H1 (cell line): ENCODE measurements around the gene NRXN2. TPM values are rescaled to one million over a fixed set of nuclear protein-coding genes. Genes with fewer than 3 reads are reported as not detected.
A peak's percentile ranks its signal among the peaks of the same experiment; 100 is the strongest.

Experiments
- CTCF ChIA-PET: fragments of 300-600 bp; sonication (Branson Sonifier 250); formaldehyde crosslinking; loops from one replicate; lab custom pipeline; 2021; ENCODE audit not compliant: partially characterized antibody; lab: Charles Lee
- POLR2A ChIA-PET: fragments of 300-600 bp; sonication (Branson Sonifier 250); formaldehyde crosslinking; loops from one replicate; lab custom pipeline; 2021; ENCODE audit warnings: inconsistent platforms; ENCODE audit not compliant: partially characterized antibody; lab: Charles Lee
- DNase-seq, 2 experiments: peaks; one replicate each; pipeline versions ENCODE4 v3.0.0 to v3.0.0-alpha.2; 2010 to 2022; ENCODE audit warnings: low spot score in 2 of 2, low read depth in 1 of 2, mixed read lengths in 1 of 2
- FAIRE-seq: peaks from 2 replicates; lab custom pipeline; 2011; peaks lifted over from hg19 to GRCh38; lab: Jason Lieb, UNC
- H2AFZ ChIP-seq: 2 replicates; pipeline ENCODE4 v1.8.1; 2012; ENCODE audit warnings: low read length, inconsistent platforms
- H2AK5ac ChIP-seq: 2 replicates; pipeline ENCODE4 v1.6.1; 2013; ENCODE audit warnings: low read depth, low read length
- H2BK120ac ChIP-seq: replicated peaks from 2 replicates; pipeline ENCODE3; 2013; ENCODE audit warnings: low read depth, low read length, inconsistent platforms
- H2BK12ac ChIP-seq: 2 replicates; pipeline ENCODE4 v1.6.1; 2013; ENCODE audit warnings: low read depth, low read length
- H2BK15ac ChIP-seq: 2 replicates; pipeline ENCODE4 v1.6.1; 2013; ENCODE audit warnings: low read length
- H2BK20ac ChIP-seq: 2 replicates; pipeline ENCODE4 v1.6.1; 2013; ENCODE audit warnings: low read length
- H2BK5ac ChIP-seq: 2 replicates; pipeline ENCODE4 v1.6.1; 2013; ENCODE audit warnings: low read depth, low read length
- H3K14ac ChIP-seq: 2 replicates; pipeline ENCODE4 v1.6.1; 2013; ENCODE audit warnings: inconsistent platforms; ENCODE audit not compliant: insufficient read length
- H3K18ac ChIP-seq: 2 replicates; pipeline ENCODE4 v1.6.1; 2013; ENCODE audit warnings: low read length; ENCODE audit errors: extremely low read depth
- H3K23ac ChIP-seq: 2 replicates; pipeline ENCODE4 v1.6.1; 2013; ENCODE audit warnings: inconsistent platforms; ENCODE audit not compliant: insufficient read length
- H3K23me2 ChIP-seq: 2 replicates; pipeline ENCODE4 v1.6.1; 2013; ENCODE audit warnings: low read depth, low read length
- H3K27ac ChIP-seq: 2 replicates; pipeline ENCODE4 v1.6.1; 2011; ENCODE audit warnings: low read depth, low read length, inconsistent platforms
- H3K27me3 ChIP-seq, 4 experiments: replicated peaks in 1 of 4; 1 replicate in 1 of 4; 2 replicates in 3 of 4; pipeline versions ENCODE4 v1.6.1 to v1.8.1; 2011 to 2013; ENCODE audit warnings: low read length in 3 of 4, mild to moderate bottlenecking in 3 of 4, inconsistent platforms in 2 of 4, mixed read lengths in 2 of 4, moderate library complexity in 1 of 4; ENCODE audit not compliant: control insufficient read depth in 3 of 4, insufficient read depth in 3 of 4; ENCODE audit errors: extremely low read depth in 1 of 4
- H3K36me3 ChIP-seq, 4 experiments: 2 replicates each; pipeline versions ENCODE4 v1.6.1 to v1.8.1; 2011 to 2013; ENCODE audit warnings: mild to moderate bottlenecking in 4 of 4, low read length in 3 of 4, moderate library complexity in 2 of 4, control low read depth in 1 of 4, inconsistent platforms in 1 of 4; ENCODE audit not compliant: insufficient read depth in 4 of 4, control insufficient read depth in 2 of 4
- H3K4ac ChIP-seq: replicated peaks from 2 replicates; pipeline ENCODE3; 2013; ENCODE audit warnings: low read length, low read depth, mixed read lengths, inconsistent platforms; ENCODE audit not compliant: insufficient read length
- H3K4me1 ChIP-seq, 4 experiments: replicated peaks in 1 of 4; 1 replicate in 1 of 4; 2 replicates in 3 of 4; pipeline versions ENCODE4 v1.6.1 to v1.8.1; 2011 to 2013; ENCODE audit warnings: low read length in 3 of 4, inconsistent platforms in 2 of 4, mixed read lengths in 1 of 4; ENCODE audit not compliant: insufficient read depth in 4 of 4, control insufficient read depth in 3 of 4
- H3K4me2 ChIP-seq, 2 experiments: 2 replicates each; pipeline versions ENCODE4 v1.6.1 to v1.8.1; 2011 to 2013; ENCODE audit warnings: low read depth in 2 of 2, low read length in 2 of 2, control low read depth in 1 of 2, inconsistent platforms in 1 of 2, mild to moderate bottlenecking in 1 of 2; ENCODE audit not compliant: insufficient read depth in 1 of 2
- H3K4me3 ChIP-seq, 4 experiments: fragments of 200-600, 300-600 bp in 1 of 4; sonication (generic), shearing (Covaris generic), sonication (Bioruptor Twin) in 1 of 4; 2 replicates each; pipeline versions ENCODE4 v1.5.1 to v1.8.1; 2011 to 2016; ENCODE audit warnings: low read length in 4 of 4, low read depth in 3 of 4, control low read depth in 2 of 4, inconsistent platforms in 2 of 4, mild to moderate bottlenecking in 2 of 4, mixed read lengths in 1 of 4, moderate library complexity in 1 of 4; ENCODE audit not compliant: insufficient read depth in 2 of 4; ENCODE audit errors: extremely low read depth in 1 of 4
- H3K56ac ChIP-seq: replicated peaks from 2 replicates; pipeline ENCODE3; 2013; ENCODE audit warnings: low read depth, mild to moderate bottlenecking, mixed read lengths, low read length, inconsistent platforms; ENCODE audit not compliant: insufficient read length
- H3K79me1 ChIP-seq: 2 replicates; pipeline ENCODE4 v1.6.1; 2013; ENCODE audit warnings: low read depth, low read length, control low read depth
- H3K79me2 ChIP-seq, 2 experiments: 2 replicates each; pipeline versions ENCODE4 v1.6.1 to v1.8.1; 2012 to 2013; ENCODE audit warnings: low read length in 2 of 2, mild to moderate bottlenecking in 2 of 2, inconsistent platforms in 1 of 2; ENCODE audit not compliant: insufficient read depth in 2 of 2, control insufficient read depth in 1 of 2
- H3K9ac ChIP-seq, 4 experiments: replicated peaks in 1 of 4; 1 replicate in 1 of 4; 2 replicates in 3 of 4; pipeline versions ENCODE4 v1.6.1 to v1.8.1; 2011 to 2013; ENCODE audit warnings: low read depth in 3 of 4, low read length in 3 of 4, control low read depth in 2 of 4, mild to moderate bottlenecking in 2 of 4, moderate library complexity in 2 of 4, inconsistent platforms in 1 of 4; ENCODE audit errors: extremely low read depth in 1 of 4
- H3K9me3 ChIP-seq, 2 experiments: 2 replicates each; pipeline versions ENCODE4 v1.6.1 to v1.8.1; 2012 to 2013; ENCODE audit warnings: mild to moderate bottlenecking in 2 of 2, moderate library complexity in 2 of 2, control low read depth in 1 of 2, inconsistent platforms in 1 of 2, low read depth in 1 of 2, low read length in 1 of 2, mixed read lengths in 1 of 2; ENCODE audit not compliant: insufficient read depth in 2 of 2
- H4K20me1 ChIP-seq, 2 experiments: replicated peaks in 1 of 2; 2 replicates each; pipeline versions ENCODE3 to v1.8.1; 2011 to 2013; ENCODE audit warnings: inconsistent platforms in 2 of 2, low read length in 2 of 2, mild to moderate bottlenecking in 1 of 2; ENCODE audit not compliant: insufficient read depth in 2 of 2, control insufficient read depth in 1 of 2
- H4K5ac ChIP-seq: 2 replicates; pipeline ENCODE4 v1.6.1; 2013; ENCODE audit warnings: low read length, low read depth, mixed read lengths, inconsistent platforms; ENCODE audit not compliant: insufficient read length
- H4K8ac ChIP-seq: 2 replicates; pipeline ENCODE4 v1.8.0; 2013; ENCODE audit warnings: mild to moderate bottlenecking, moderate library complexity, low read length, inconsistent platforms; ENCODE audit not compliant: insufficient read depth; ENCODE audit errors: extremely low read depth
- H4K91ac ChIP-seq: replicated peaks from 2 replicates; pipeline ENCODE3; 2013; ENCODE audit warnings: low read length, mixed read lengths, inconsistent platforms; ENCODE audit not compliant: insufficient read length
- CBX5 ChIP-seq: fragments of 300-800, 300-1000 bp; sonication (generic); IDR thresholded peaks from 2 replicates; pipeline ENCODE4 v1.7.1; 2016; ENCODE audit warnings: antibody characterized with exemption, low read length, low read depth
- EGR1 ChIP-seq: IDR thresholded peaks from 2 replicates; pipeline ENCODE4 v1.6.1; 2011; ENCODE audit warnings: low read depth, low read length, borderline replicate concordance
- KDM4A ChIP-seq: IDR thresholded peaks from one replicate; pipeline ENCODE4 v1.7.1; 2012; ENCODE audit warnings: low read depth, mild to moderate bottlenecking, moderate library complexity, low read length, inconsistent platforms; ENCODE audit not compliant: severe bottlenecking
- WGBS, 2 experiments: shearing (Covaris generic) in 1 of 2; methylation state at CpG; one replicate each; pipeline versions ENCODE4 v1.1.6 to v1.1.7; 2013 to 2015; ENCODE audit warnings: low lambda C conversion rate in 2 of 2, mixed read lengths in 2 of 2, inconsistent platforms in 1 of 2, low coverage in 1 of 2, missing lambda C conversion rate in 1 of 2; ENCODE audit not compliant: insufficient replicate concordance in 2 of 2, insufficient coverage in 1 of 2, insufficient read length in 1 of 2; ENCODE audit errors: extremely low coverage in 1 of 2, missing lambda C conversion rate in 1 of 2; 5-methylcytosine and 5-hydroxymethylcytosine counted together
- polyA plus RNA-seq, 7 experiments: library from polyadenylated mRNA; depleted of rRNA in 3 of 7; stranded (reverse) in 5 of 7; unstranded in 2 of 7; fragments of >200 nt in 5 of 7; fragments of 200-250 nt in 2 of 7; gene quantifications; 1 replicate in 5 of 7; 2 replicates in 1 of 7; 4 replicates in 1 of 7; pipeline versions ENCODE4 v1.2.1 to v1.2.3, GENCODE V29; 2011 to 2013; ENCODE audit warnings: missing spikeins in 2 of 7, mixed read lengths in 2 of 7
- total RNA-seq: library from RNA; stranded (reverse); fragmentation: NEBNext Ultra II Directional; extraction: Animal tissue kit (Norgen Biotek cat#: 25700); gene quantifications from 2 replicates; pipeline ENCODE4 v1.2.1, GENCODE V29; 2021

The NRXN2 gene
- total and polyA plus RNA-seq, 2 of the 8 experiments (the other 6 are each of a cell fraction or from before 2014, with no cell fraction given), result 1.3 to 11.5 TPM

DNA sequence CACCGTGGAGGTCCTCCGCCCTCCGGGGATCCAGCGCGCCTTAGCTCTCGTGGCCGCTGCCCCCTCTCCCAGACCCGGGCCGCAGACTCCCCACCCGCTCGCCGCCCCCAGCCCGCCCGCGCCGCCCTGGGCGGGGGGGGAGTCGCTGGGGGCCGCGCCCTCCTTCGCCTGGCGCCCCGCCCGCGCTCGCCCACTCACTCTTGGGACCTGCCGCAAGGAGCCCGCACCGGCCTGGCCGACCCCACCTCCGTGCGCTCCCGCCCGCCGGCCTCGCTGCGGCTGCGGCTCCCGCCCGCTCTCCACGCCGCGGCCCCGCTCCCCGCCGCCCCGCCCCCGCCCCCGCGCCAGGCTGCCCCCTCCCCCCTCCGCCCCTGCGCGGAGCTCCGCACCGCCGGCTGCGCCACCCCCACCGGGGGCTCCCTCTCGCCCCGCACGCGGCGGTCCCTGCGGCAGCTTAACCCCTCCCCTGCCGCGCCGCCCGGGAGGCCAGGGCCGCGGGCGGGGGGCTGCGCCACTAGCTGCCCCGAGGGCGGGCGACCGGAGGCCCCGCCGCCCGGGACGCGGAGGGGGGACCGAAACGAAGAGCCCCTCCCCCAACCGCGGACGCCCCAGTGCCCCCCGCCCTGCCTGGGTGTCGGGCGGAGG, 21.7 kb upstream of the NRXN2 start:
- Histone ChIP-seq H3K9me3 (no peaks in the 10 kb centered on the region), H3K4me1 (peaks cover 4 to 27% (median 23%) of the 10 kb centered on the region in 4 experiments), H3K4me2 (peak overlapping the region; percentile 87 to 89), H2BK15ac (no peak overlapping the region), H2AK5ac (no peak overlapping the region), H3K4me3 (peak overlapping the region; percentile 48 to 67 (median 56)), H3K79me1 (no peaks in the 10 kb centered on the region), H2AFZ (no peak overlapping the region), H4K8ac (no peak overlapping the region), H3K56ac (no peak overlapping the region), H3K18ac (0 out of 2 replicates have a peak overlapping the region, but pooled peaks have one; percentile 65), H3K79me2 (no peaks in the 10 kb centered on the region), H3K9ac (no peak overlapping the region), H2BK12ac (no peak overlapping the region), H3K36me3 (no peaks in the 10 kb centered on the region), H4K20me1 (no peaks in the 10 kb centered on the region), H3K14ac (no peak overlapping the region), H4K91ac (no peak overlapping the region), H3K23ac (no peak overlapping the region), H3K27me3 (peaks cover 0 to 32% (median 19%) of the 10 kb centered on the region in 4 experiments; a peak in 5 of 7 replicates), H4K5ac (no peak overlapping the region), H3K4ac (no peak overlapping the region), H2BK20ac (no peak overlapping the region), H2BK5ac (no peak overlapping the region), H3K23me2 (peaks cover 35% of the 10 kb centered on the region), H3K27ac (no peak overlapping the region), H2BK120ac (no peak overlapping the region)
- FAIRE-seq (no peak), DNase-seq (peak in 1 of 2 experiments; percentile 59)
- CTCF ChIA-PET, result interaction anchor here (0.6 to 23.7 kb wide), 11 partner anchors 8 to 858 kb away, joined by 3 to 376 read pairs (median 17); partner anchors contain the start of gene PYGM
- no peak for TF ChIP-seq CBX5
- 0 out of 2 replicates have a peak, but pooled peaks have one; percentile 25 for TF ChIP-seq EGR1
- TF ChIP-seq KDM4A, result peak; percentile 8
- POLR2A ChIA-PET, result interaction anchor here (0.6 to 42.9 kb wide), 7 partner anchors 9 to 511 kb away, joined by 3 to 1087 read pairs (median 3); partner anchors contain the start of genes PYGM and SF1
- 0% methylated on average over 2 of the region's 89 CpGs; no CpG with 5 or more reads in 1 of the 2 experiments for WGBS, 2 experiments
